Endothelial cell of umbilical vein (primary cell): Measurements from ENCODE around the gene NHLRC4. TPM values are rescaled to one million over a fixed set of nuclear protein-coding genes. Genes with fewer than 3 reads are reported as not detected.

ENCODE experiments used
- BruUV-seq: library from RNA; stranded (reverse); fragments of 400-500 nt; replicated peaks from 2 replicates; lab custom pipeline; 2021; lab: Mats Ljungman, UMichigan
- CTCF ChIA-PET: fragments of 300-600, 350-600 bp; sonication (Branson Sonifier 250); formaldehyde crosslinking; loops from one replicate; lab custom pipeline; 2021; ENCODE audit warnings: antibody characterized with exemption, inconsistent platforms; lab: Charles Lee
- POLR2A ChIA-PET: fragments of 300-600, 350-600 bp; sonication (Branson Sonifier 250); formaldehyde crosslinking; loops from one replicate; lab custom pipeline; 2021; ENCODE audit warnings: antibody characterized with exemption, inconsistent platforms; lab: Charles Lee
- DNase-seq: peaks from one replicate; pipeline ENCODE4 v3.0.0-alpha.2; 2011; ENCODE audit warnings: low read depth, low spot score
- FAIRE-seq: peaks from 2 replicates; lab custom pipeline; 2011; peaks lifted over from hg19 to GRCh38; lab: Jason Lieb, UNC
- H2AFZ ChIP-seq: 2 replicates; pipeline ENCODE4 v1.6.0; 2012; ENCODE audit warnings: low read depth, low read length, control low read depth, inconsistent platforms
- H3K27ac ChIP-seq: 2 replicates; pipeline ENCODE4 v1.5.1; 2011; ENCODE audit warnings: low read depth, mild to moderate bottlenecking, control low read depth, low read length, moderate library complexity; ENCODE audit not compliant: insufficient read depth
- H3K27me3 ChIP-seq, 2 experiments: 2 replicates each; pipeline versions ENCODE4 v1.6.0 to v1.6.1; 2011; ENCODE audit warnings: low read length in 2 of 2, mixed read lengths in 1 of 2; ENCODE audit not compliant: control insufficient read depth in 2 of 2, insufficient read depth in 2 of 2
- H3K36me3 ChIP-seq, 2 experiments: 2 replicates in 1 of 2; 3 replicates in 1 of 2; pipeline ENCODE4 v1.5.1; 2011; ENCODE audit warnings: low read length in 2 of 2, mild to moderate bottlenecking in 1 of 2, moderate library complexity in 1 of 2; ENCODE audit not compliant: control insufficient read depth in 2 of 2, insufficient read depth in 2 of 2; ENCODE audit errors: extremely low read depth in 1 of 2
- H3K4me1 ChIP-seq: 3 replicates; pipeline ENCODE4 v1.5.1; 2011; ENCODE audit warnings: mild to moderate bottlenecking, low read length; ENCODE audit not compliant: control insufficient read depth, insufficient read depth; ENCODE audit errors: extremely low read depth
- H3K4me2 ChIP-seq: 2 replicates; pipeline ENCODE4 v1.6.1; 2011; ENCODE audit warnings: low read length, control low read depth, mixed read lengths; ENCODE audit not compliant: insufficient read depth
- H3K4me3 ChIP-seq, 3 experiments: fragments of 200-600 bp in 1 of 3; sonication (generic), shearing (Covaris generic) in 1 of 3; replicated peaks in 1 of 3; 2 replicates each; pipeline ENCODE4 v1.5.1; 2011 to 2016; ENCODE audit warnings: control low read depth in 3 of 3, low read length in 3 of 3, mild to moderate bottlenecking in 2 of 3, inconsistent platforms in 1 of 3, low read depth in 1 of 3, moderate library complexity in 1 of 3; ENCODE audit not compliant: insufficient read depth in 1 of 3
- H3K79me2 ChIP-seq: 2 replicates; pipeline ENCODE4 v1.6.0; 2012; ENCODE audit warnings: low read length, inconsistent platforms; ENCODE audit not compliant: control insufficient read depth, insufficient read depth
- H3K9ac ChIP-seq: replicated peaks from 2 replicates; pipeline ENCODE3; 2011; ENCODE audit warnings: low read length, control low read depth; ENCODE audit not compliant: insufficient read depth; ENCODE audit errors: extremely low read depth
- H3K9me1 ChIP-seq: replicated peaks from 3 replicates; pipeline ENCODE4 v1.6.0; 2011; ENCODE audit warnings: mild to moderate bottlenecking, low read length; ENCODE audit not compliant: control insufficient read depth, insufficient read depth; ENCODE audit errors: extremely low read depth
- H3K9me3 ChIP-seq: replicated peaks from 2 replicates; pipeline ENCODE4 v1.5.1; 2012; ENCODE audit warnings: low read length, inconsistent platforms; ENCODE audit not compliant: control insufficient read depth, insufficient read depth
- H4K20me1 ChIP-seq: replicated peaks from 2 replicates; pipeline ENCODE3; 2011; ENCODE audit warnings: mild to moderate bottlenecking, low read length; ENCODE audit not compliant: control insufficient read depth, insufficient read depth; ENCODE audit errors: extremely low read depth
- EZH2 ChIP-seq: IDR thresholded peaks from 2 replicates; pipeline ENCODE4 v1.6.1; 2012; ENCODE audit warnings: borderline replicate concordance, low read depth, mild to moderate bottlenecking, moderate library complexity, low read length, inconsistent platforms; ENCODE audit not compliant: severe bottlenecking
- FOS ChIP-seq: IDR thresholded peaks from 2 replicates; pipeline ENCODE4 v1.6.1; 2011; ENCODE audit warnings: mild to moderate bottlenecking, low read length, moderate library complexity, borderline replicate concordance; ENCODE audit not compliant: insufficient read depth
- GATA2 ChIP-seq: IDR thresholded peaks from 2 replicates; pipeline ENCODE4 v1.7.0; 2011; ENCODE audit warnings: low read depth, mild to moderate bottlenecking, moderate library complexity, mixed read lengths, low read length; ENCODE audit not compliant: insufficient read length, insufficient read depth
- JUN ChIP-seq: IDR thresholded peaks from 2 replicates; pipeline ENCODE4 v1.6.1; 2011; ENCODE audit warnings: borderline replicate concordance, low read depth; ENCODE audit not compliant: insufficient read length, insufficient read depth
- MYC ChIP-seq: IDR thresholded peaks from one replicate; pipeline ENCODE4 v1.6.1; 2011; ENCODE audit warnings: mild to moderate bottlenecking, low read depth, low read length
- POLR2A ChIP-seq: IDR thresholded peaks from 2 replicates; pipeline ENCODE4 v1.6.1; 2012; ENCODE audit warnings: low read depth, mild to moderate bottlenecking, control low read depth, low read length
- POLR2AphosphoS5 ChIP-seq: IDR thresholded peaks from 2 replicates; pipeline ENCODE4 v1.6.1; 2012; ENCODE audit warnings: low read depth, mild to moderate bottlenecking, control low read depth, low read length, moderate library complexity; ENCODE audit not compliant: insufficient read depth
- dilution Hi-C: fragments of 300-500 bp; cut with MboI; formaldehyde crosslinking; loops from one replicate; pipeline ENCODE4 v1.15.0; 2019; ENCODE audit warnings: low sequenced_read_pairs; ENCODE audit not compliant: extremely low pct_ligation_motif_present
- intact Hi-C: fragments of 100-400 bp; cut with micrococcal nuclease; formaldehyde crosslinking; loops from one replicate; pipeline ENCODE4 v1.10.0; 2022
- polyA plus RNA-seq, 4 experiments: library from polyadenylated mRNA; depleted of rRNA in 3 of 4; stranded (reverse) in 3 of 4; unstranded in 1 of 4; fragments of >200 nt; gene quantifications; 2 replicates each; pipeline versions ENCODE4 v1.2.1 to v1.2.3, GENCODE V29; 2011 to 2012; ENCODE audit warnings: missing spikeins in 1 of 4
- total RNA-seq: library from RNA; stranded (reverse); gene quantifications from 2 replicates; pipeline ENCODE4 v1.2.3, GENCODE V29; 2021
- TF ChIP-seq, protein P1 (sequence below), 2 donors: IDR thresholded peaks; 1 replicate in 1 of 2; 2 replicates in 1 of 2; pipeline ENCODE4 v1.5.1; 2011; ENCODE audit warnings: low read length in 2 of 2, mild to moderate bottlenecking in 2 of 2, moderate library complexity in 2 of 2, control low read depth in 1 of 2, inconsistent platforms in 1 of 2, low read depth in 1 of 2; ENCODE audit not compliant: insufficient read depth in 1 of 2; ENCODE audit errors: extremely low read depth in 1 of 2
- TF ChIP-seq, protein P2 (sequence below): IDR thresholded peaks from 2 replicates; pipeline ENCODE4 v1.6.1; 2011; ENCODE audit not compliant: insufficient read depth, insufficient read length

Gene NHLRC4
- total and polyA plus RNA-seq, 2 donors (not counting 3 experiments of a cell fraction or from before 2014, with no cell fraction given), result 0.73 to 0.94 TPM

DNA sequence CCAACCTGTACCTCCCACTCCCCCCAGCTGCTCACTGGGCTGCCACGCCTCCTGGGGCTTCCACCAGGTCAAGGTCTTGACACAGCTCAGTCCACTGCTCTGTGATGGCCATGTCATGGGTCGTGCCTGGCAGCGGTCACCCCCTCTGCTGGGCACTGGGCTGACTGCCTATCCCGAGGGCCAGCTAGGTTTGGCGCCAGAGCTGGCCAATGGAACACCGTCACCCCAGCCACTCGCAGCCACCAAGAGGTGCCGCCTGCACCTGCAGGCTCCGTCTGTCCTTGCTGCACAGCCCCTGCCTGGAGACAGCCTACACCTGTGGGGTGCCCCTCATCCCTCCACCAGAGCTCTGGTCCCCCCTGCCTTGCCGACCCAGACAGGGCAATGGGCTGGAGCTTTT is 18.5 kb downstream of the NHLRC4 start:
- H3K4me3 ChIP-seq, result no peak overlapping the region
- H3K4me2 ChIP-seq, result no peak overlapping the region
- no peaks in the 10 kb centered on the region for H3K27me3 ChIP-seq
- H4K20me1 ChIP-seq, result no peaks in the 10 kb centered on the region
- TF ChIP-seq FOS (no peak), POLR2A (no peak), EZH2 (no peak), MYC (no peak), GATA2 (no peak), POLR2AphosphoS5 (no peak), JUN (no peak)
- TF ChIP-seq, protein P1, sequence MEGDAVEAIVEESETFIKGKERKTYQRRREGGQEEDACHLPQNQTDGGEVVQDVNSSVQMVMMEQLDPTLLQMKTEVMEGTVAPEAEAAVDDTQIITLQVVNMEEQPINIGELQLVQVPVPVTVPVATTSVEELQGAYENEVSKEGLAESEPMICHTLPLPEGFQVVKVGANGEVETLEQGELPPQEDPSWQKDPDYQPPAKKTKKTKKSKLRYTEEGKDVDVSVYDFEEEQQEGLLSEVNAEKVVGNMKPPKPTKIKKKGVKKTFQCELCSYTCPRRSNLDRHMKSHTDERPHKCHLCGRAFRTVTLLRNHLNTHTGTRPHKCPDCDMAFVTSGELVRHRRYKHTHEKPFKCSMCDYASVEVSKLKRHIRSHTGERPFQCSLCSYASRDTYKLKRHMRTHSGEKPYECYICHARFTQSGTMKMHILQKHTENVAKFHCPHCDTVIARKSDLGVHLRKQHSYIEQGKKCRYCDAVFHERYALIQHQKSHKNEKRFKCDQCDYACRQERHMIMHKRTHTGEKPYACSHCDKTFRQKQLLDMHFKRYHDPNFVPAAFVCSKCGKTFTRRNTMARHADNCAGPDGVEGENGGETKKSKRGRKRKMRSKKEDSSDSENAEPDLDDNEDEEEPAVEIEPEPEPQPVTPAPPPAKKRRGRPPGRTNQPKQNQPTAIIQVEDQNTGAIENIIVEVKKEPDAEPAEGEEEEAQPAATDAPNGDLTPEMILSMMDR (IDR thresholded peaks at IDR 0.05; ENCODE audit: extremely low read depth in 1 of 2, insufficient read depth in 1 of 2, low read depth in 1 of 2, low read length in 2 of 2), result no peak
- TF ChIP-seq, protein P2, sequence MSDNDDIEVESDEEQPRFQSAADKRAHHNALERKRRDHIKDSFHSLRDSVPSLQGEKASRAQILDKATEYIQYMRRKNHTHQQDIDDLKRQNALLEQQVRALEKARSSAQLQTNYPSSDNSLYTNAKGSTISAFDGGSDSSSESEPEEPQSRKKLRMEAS, result no peak
- intact Hi-C loops (loop anchor here (5.0 kb wide), 1 partner anchor 193 kb away; no protein-coding TSS in a partner anchor), dilution Hi-C loops (no loop called here)
- H2AFZ ChIP-seq, result no peak overlapping the region
- BruUV-seq, result no TSS peak
- peaks cover 8% of the 10 kb centered on the region for H3K4me1 ChIP-seq
- no peaks in the 10 kb centered on the region for H3K9me1 ChIP-seq
- FAIRE-seq (no peak), DNase-seq (no peak)
- no peak overlapping the region for H3K9ac ChIP-seq
- peaks cover 4% of the 10 kb centered on the region for H3K79me2 ChIP-seq
- H3K9me3 ChIP-seq, result no peaks in the 10 kb centered on the region
- no peaks in the 10 kb centered on the region for H3K36me3 ChIP-seq
- no peak overlapping the region for H3K27ac ChIP-seq
- POLR2A ChIA-PET, result no interaction called here
- CTCF ChIA-PET, result no interaction called here
